Neural cell (in vitro differentiated cells): ENCODE data around the gene LIPC. TPM values are rescaled to one million over a fixed set of nuclear protein-coding genes. Genes with fewer than 3 reads are reported as not detected.

ENCODE experiments used
- H2AFZ ChIP-seq: fragments of 200-600, 300-800 bp; sonication (generic), shearing (Covaris generic); 2 replicates; pipeline ENCODE4 v1.6.0; 2014; ENCODE audit warnings: low read depth, mild to moderate bottlenecking, antibody characterized with exemption, low read length, moderate library complexity
- H3F3A ChIP-seq: fragments of 200-600 bp; shearing (Covaris generic); 2 replicates; pipeline ENCODE4 v1.6.1; 2016; ENCODE audit warnings: mild to moderate bottlenecking, moderate library complexity, mixed read lengths, antibody characterized with exemption, low read length; ENCODE audit not compliant: insufficient read depth, poor library complexity, severe bottlenecking
- H3K27ac ChIP-seq: fragments of 200-600, 300-800 bp; sonication (generic), shearing (Covaris generic); 2 replicates; pipeline ENCODE4 v1.5.1; 2014; ENCODE audit warnings: mild to moderate bottlenecking, low read length, moderate library complexity
- H3K27me3 ChIP-seq: fragments of 300-800, 200-600 bp; sonication (generic), shearing (Covaris generic); 2 replicates; pipeline ENCODE4 v1.6.0; 2014; ENCODE audit warnings: mild to moderate bottlenecking, low read depth, low read length, moderate library complexity; ENCODE audit not compliant: insufficient read depth
- H3K36me3 ChIP-seq: fragments of 300-800, 200-600 bp; sonication (generic), shearing (Covaris generic); 2 replicates; pipeline ENCODE4 v1.5.1; 2014; ENCODE audit warnings: mild to moderate bottlenecking, antibody characterized with exemption, low read length, moderate library complexity; ENCODE audit not compliant: insufficient read depth
- H3K4me2 ChIP-seq: fragments of 300-800, 200-600 bp; sonication (generic), shearing (Covaris generic); 2 replicates; pipeline ENCODE4 v1.6.0; 2014; ENCODE audit warnings: mild to moderate bottlenecking, low read length
- H3K4me3 ChIP-seq: fragments of 300-800, 200-600 bp; sonication (generic), shearing (Covaris generic); 2 replicates; pipeline ENCODE4 v1.5.1; 2014; ENCODE audit warnings: mild to moderate bottlenecking, low read length, moderate library complexity
- H3K79me2 ChIP-seq: fragments of 200-600 bp; shearing (Covaris generic); replicated peaks from 2 replicates; pipeline ENCODE4 v1.6.0; 2014; ENCODE audit warnings: mild to moderate bottlenecking, low read length, moderate library complexity; ENCODE audit not compliant: insufficient read depth
- H3K9ac ChIP-seq: fragments of 300-800, 200-600 bp; sonication (generic), shearing (Covaris generic); 2 replicates; pipeline ENCODE4 v1.6.1; 2016; ENCODE audit warnings: mild to moderate bottlenecking, low read length, mixed read lengths
- H3K9me2 ChIP-seq: fragments of 200-600 bp; shearing (Covaris generic); 2 replicates; pipeline ENCODE4 v1.6.1; 2016; ENCODE audit warnings: mild to moderate bottlenecking, low read length, mixed read lengths; ENCODE audit not compliant: insufficient read depth
- H3K9me3 ChIP-seq: fragments of 200-600, 300-800 bp; sonication (generic), shearing (Covaris generic); 2 replicates; pipeline ENCODE4 v1.6.1; 2016; ENCODE audit warnings: mild to moderate bottlenecking, mixed run types, low read length, moderate library complexity, mixed read lengths
- H4K20me1 ChIP-seq: fragments of 200-600 bp; shearing (Covaris generic); 2 replicates; pipeline ENCODE4 v1.6.1; 2016; ENCODE audit warnings: mild to moderate bottlenecking, mixed run types; ENCODE audit not compliant: insufficient read depth
- EP300 ChIP-seq: fragments of 450-650 bp; conservative IDR thresholded peaks from 2 replicates; pipeline ENCODE4 v1.6.1; 2014; ENCODE audit warnings: antibody characterized with exemption, mild to moderate bottlenecking, moderate library complexity; ENCODE audit not compliant: poor library complexity, severe bottlenecking
- EZH2 ChIP-seq: fragments of 200-600, 300-800 bp; shearing (Covaris generic), sonication (generic); IDR thresholded peaks from 2 replicates; pipeline ENCODE4 v1.6.1; 2014; ENCODE audit warnings: antibody characterized with exemption, low read length, borderline replicate concordance, mild to moderate bottlenecking; ENCODE audit not compliant: insufficient read depth, poor library complexity, severe bottlenecking
- MXI1 ChIP-seq: fragments of 450-650 bp; conservative IDR thresholded peaks from 2 replicates; pipeline ENCODE4 v1.6.1; 2014; ENCODE audit warnings: antibody characterized with exemption, mild to moderate bottlenecking; ENCODE audit not compliant: poor library complexity, severe bottlenecking
- POLR2AphosphoS5 ChIP-seq: IDR thresholded peaks from 2 replicates; pipeline ENCODE4 v1.6.1; 2012
- RAD21 ChIP-seq: fragments of 450-650 bp; conservative IDR thresholded peaks from 2 replicates; pipeline ENCODE4 v1.6.1; 2014; ENCODE audit warnings: antibody characterized with exemption, mild to moderate bottlenecking, moderate library complexity
- SMC3 ChIP-seq: fragments of 450-650 bp; conservative IDR thresholded peaks from 2 replicates; pipeline ENCODE4 v1.6.1; 2014; ENCODE audit warnings: antibody characterized with exemption, mild to moderate bottlenecking, moderate library complexity; ENCODE audit not compliant: poor library complexity
- TAF1 ChIP-seq: IDR thresholded peaks from 2 replicates; pipeline ENCODE4 v1.6.1; 2012; ENCODE audit warnings: low read depth
- polyA plus RNA-seq: library from polyadenylated mRNA; depleted of rRNA; stranded (reverse); fragments of >200 nt; gene quantifications from 2 replicates; pipeline ENCODE4 v1.2.3, GENCODE V29; 2014
- TF ChIP-seq, protein P1 (sequence below): IDR thresholded peaks from 2 replicates; pipeline ENCODE4 v1.6.1; 2012; ENCODE audit warnings: borderline replicate concordance
- TF ChIP-seq, protein P2 (sequence below): fragments of 450-650 bp; IDR thresholded peaks from 2 replicates; pipeline ENCODE4 v1.5.1; 2014; ENCODE audit warnings: antibody characterized with exemption, mild to moderate bottlenecking, moderate library complexity; ENCODE audit not compliant: poor library complexity, severe bottlenecking

The LIPC gene
- polyA plus RNA-seq, 1 donor from 2014 or later, result not detected

DNA sequence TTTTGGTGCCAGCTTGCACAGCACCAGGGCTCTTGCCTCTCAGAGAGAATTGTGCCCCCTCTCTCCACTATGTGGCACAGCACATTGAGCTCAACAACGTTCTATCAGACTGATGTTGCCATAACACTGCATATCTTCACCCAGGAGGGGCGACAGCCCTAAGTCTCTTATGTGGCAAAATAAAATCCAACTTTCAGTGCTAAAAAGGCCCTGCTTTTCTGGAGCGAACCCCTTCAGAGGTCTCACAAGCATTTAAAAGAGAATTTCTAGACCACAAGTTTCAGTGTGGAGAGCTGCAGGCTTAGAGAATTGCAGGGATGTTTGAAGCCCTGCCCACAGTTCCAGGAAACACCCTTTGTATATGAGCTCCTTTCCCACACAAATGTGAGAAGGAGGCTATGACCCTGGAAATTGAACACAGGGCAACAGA, 85.5 kb downstream of the LIPC start:
- Histone ChIP-seq H3K27ac (no peak overlapping the region), H3K9me3 (no peaks in the 10 kb centered on the region), H4K20me1 (no peaks in the 10 kb centered on the region), H3K9me2 (no peaks in the 10 kb centered on the region), H3F3A (no peaks in the 10 kb centered on the region), H2AFZ (no peak overlapping the region), H3K4me2 (no peak overlapping the region), H3K4me3 (no peak overlapping the region), H3K36me3 (no peaks in the 10 kb centered on the region), H3K27me3 (no peaks in the 10 kb centered on the region), H3K9ac (no peak overlapping the region), H3K79me2 (no peaks in the 10 kb centered on the region)
- no peak for TF ChIP-seq MXI1
- no peak for TF ChIP-seq TAF1
- TF ChIP-seq POLR2AphosphoS5, result no peak

DNA sequence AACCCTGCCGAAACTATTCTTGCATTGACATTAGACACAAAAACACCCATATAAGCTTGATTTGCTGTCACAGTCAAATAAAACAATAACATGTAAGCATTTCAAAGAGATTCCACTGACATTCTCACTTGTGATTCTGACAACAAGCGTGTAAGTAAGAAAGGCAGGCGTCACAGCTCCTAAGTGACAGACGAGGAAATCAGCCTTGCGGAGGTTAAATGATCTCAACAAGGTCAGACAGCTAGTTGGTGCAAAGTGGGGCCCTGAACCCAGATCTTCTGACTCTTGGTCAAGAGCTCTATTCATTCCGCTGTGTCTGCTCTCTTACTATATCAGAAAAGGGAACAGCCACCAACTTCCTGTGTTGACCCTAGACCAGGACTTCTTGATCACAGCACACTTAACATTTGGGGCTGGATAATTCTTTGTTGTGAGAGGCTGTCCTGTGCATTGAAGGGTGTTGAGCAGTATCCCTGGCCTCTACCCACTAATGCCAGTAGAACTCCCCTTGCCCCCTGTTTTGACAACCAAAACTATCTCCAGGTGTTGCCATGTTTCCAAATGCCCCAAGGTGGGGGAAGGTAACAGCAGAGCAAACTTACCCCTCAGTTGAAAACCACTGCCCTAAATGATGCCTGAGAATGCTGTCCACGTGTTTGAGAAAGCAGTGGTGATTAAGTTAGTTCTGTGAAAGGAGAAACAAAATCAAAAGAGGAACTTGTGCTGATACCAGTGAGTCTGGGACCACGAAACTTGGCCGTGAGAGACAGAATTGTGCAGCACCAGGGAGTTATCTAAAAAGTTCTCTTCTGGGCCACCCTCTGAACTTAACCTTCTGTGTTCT, 86.1 kb downstream of the LIPC start:
- no peak overlapping the region for H3K4me3 ChIP-seq
- no peaks in the 10 kb centered on the region for H3K9me2 ChIP-seq
- H3K4me2 ChIP-seq, result no peak overlapping the region
- H3K27me3 ChIP-seq, result no peaks in the 10 kb centered on the region
- H3K79me2 ChIP-seq, result no peaks in the 10 kb centered on the region
- no peaks in the 10 kb centered on the region for H3F3A ChIP-seq
- no peaks in the 10 kb centered on the region for H3K9me3 ChIP-seq
- H4K20me1 ChIP-seq, result no peaks in the 10 kb centered on the region
- H3K36me3 ChIP-seq, result no peaks in the 10 kb centered on the region
- no peak overlapping the region for H2AFZ ChIP-seq
- no peak overlapping the region for H3K27ac ChIP-seq
- TF ChIP-seq EP300 (peak; percentile 69), EZH2 (no peak), SMC3 (no peak), POLR2AphosphoS5 (peak; percentile 39), TAF1 (no peak), MXI1 (no peak), RAD21 (no peak)
- TF ChIP-seq, protein P1, sequence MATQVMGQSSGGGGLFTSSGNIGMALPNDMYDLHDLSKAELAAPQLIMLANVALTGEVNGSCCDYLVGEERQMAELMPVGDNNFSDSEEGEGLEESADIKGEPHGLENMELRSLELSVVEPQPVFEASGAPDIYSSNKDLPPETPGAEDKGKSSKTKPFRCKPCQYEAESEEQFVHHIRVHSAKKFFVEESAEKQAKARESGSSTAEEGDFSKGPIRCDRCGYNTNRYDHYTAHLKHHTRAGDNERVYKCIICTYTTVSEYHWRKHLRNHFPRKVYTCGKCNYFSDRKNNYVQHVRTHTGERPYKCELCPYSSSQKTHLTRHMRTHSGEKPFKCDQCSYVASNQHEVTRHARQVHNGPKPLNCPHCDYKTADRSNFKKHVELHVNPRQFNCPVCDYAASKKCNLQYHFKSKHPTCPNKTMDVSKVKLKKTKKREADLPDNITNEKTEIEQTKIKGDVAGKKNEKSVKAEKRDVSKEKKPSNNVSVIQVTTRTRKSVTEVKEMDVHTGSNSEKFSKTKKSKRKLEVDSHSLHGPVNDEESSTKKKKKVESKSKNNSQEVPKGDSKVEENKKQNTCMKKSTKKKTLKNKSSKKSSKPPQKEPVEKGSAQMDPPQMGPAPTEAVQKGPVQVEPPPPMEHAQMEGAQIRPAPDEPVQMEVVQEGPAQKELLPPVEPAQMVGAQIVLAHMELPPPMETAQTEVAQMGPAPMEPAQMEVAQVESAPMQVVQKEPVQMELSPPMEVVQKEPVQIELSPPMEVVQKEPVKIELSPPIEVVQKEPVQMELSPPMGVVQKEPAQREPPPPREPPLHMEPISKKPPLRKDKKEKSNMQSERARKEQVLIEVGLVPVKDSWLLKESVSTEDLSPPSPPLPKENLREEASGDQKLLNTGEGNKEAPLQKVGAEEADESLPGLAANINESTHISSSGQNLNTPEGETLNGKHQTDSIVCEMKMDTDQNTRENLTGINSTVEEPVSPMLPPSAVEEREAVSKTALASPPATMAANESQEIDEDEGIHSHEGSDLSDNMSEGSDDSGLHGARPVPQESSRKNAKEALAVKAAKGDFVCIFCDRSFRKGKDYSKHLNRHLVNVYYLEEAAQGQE, result no peak
- TF ChIP-seq, protein P2, sequence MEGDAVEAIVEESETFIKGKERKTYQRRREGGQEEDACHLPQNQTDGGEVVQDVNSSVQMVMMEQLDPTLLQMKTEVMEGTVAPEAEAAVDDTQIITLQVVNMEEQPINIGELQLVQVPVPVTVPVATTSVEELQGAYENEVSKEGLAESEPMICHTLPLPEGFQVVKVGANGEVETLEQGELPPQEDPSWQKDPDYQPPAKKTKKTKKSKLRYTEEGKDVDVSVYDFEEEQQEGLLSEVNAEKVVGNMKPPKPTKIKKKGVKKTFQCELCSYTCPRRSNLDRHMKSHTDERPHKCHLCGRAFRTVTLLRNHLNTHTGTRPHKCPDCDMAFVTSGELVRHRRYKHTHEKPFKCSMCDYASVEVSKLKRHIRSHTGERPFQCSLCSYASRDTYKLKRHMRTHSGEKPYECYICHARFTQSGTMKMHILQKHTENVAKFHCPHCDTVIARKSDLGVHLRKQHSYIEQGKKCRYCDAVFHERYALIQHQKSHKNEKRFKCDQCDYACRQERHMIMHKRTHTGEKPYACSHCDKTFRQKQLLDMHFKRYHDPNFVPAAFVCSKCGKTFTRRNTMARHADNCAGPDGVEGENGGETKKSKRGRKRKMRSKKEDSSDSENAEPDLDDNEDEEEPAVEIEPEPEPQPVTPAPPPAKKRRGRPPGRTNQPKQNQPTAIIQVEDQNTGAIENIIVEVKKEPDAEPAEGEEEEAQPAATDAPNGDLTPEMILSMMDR, result no peak
- H3K9ac ChIP-seq, result no peak overlapping the region
